Stimulated activated CD8-positive, alpha-beta memory T cell treated with anti-CD3 and anti-CD28 coated beads, Interleukin-2, amount 100 ng/mL, for 1 hour (primary cell): Measurements from ENCODE around the gene ZDHHC20.
"Not testable (repeated sequence)": the region's sequence is repeated elsewhere in the genome, so short reads cannot be mapped to it uniquely, and the experiment has no call there.

Source experiments
- DNase-seq, 2 donors: peaks; one replicate each; pipeline ENCODE4 v3.0.0-alpha.2; 2020; ENCODE audit warnings: low read depth in 2 of 2

ZDHHC20 gene

DNA sequence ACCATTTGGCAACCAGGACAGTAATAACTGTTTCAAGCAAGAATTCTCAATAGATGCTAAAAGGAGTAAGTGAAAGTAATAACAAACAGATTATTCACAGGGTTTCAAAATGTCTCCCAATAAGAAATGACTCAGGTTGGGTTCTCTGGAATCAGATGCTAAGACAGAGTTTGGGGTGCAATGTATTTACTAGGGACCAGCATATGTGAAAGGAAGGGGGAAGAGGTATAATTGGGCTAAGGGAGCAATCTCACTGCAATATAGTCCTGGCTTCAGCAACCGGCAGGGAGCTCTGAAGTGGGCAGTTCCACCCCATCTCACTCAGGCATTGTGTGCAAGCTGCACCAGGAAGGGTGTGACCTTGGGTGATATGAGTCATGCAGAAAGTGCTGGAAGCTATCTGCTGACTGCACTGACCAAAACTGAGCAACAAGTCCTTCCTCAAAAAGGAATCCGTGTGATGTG, 23.4 kb downstream of the ZDHHC20 start:
- DNase-seq: peak; percentile 27 to 34

DNA sequence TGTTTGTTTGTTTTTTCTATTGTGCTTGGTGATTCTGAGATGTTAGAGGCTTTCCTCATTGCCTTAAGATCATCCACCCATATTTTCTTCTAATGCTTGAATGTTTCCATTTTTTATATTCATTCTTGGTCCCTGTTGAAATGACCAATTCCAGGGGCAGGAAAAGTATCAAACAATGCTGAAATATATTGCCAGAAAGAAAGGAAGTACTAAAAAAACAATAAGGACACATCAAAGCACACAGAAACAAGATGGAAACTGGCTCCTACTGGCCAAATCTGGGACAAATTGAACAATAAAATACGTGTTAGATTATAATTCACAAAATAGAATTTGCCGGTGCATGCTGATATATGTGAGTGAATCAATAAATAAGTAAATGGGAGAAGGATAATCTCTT, 23.9 kb downstream of the ZDHHC20 start:
- no peak for DNase-seq

DNA sequence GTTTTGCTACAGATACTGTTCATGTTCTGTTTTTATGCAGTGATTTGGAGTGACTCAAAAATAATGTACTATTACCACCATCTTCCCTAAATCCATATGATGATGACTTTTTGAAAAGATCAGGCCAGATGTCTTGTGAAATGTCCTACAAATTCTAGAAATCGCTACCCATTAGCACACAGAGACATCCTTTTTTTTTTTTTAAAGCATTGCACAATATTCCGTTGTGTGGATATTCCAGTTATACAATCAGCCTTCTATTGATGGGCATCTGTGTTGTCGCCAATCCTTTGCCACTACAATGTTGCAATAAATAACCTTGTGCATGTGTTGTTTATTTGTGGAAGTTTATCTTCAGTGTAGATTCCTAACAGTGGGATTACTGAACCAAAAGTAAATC, 24.5 kb downstream of the ZDHHC20 start:
- no peak for DNase-seq

DNA sequence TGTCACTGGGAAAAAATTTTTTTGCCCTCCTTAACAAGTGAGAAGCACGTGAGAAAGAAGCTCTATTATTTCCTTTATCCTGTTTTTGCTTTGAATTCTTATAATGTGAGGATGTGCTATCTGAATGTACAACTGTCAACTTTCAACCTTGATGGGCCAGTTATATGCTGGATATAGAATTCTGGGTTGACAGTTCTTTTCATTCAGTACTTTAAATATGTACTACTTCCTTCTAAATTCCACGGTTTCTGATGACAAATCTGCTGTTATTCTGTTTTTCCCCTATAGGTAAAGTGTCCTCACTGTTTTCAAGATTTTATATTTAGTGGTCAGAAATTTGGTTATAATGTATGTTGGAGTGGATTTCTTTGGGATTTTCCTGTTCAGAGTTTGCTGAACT, 29.9 kb downstream of the ZDHHC20 start:
- no peak for DNase-seq

DNA sequence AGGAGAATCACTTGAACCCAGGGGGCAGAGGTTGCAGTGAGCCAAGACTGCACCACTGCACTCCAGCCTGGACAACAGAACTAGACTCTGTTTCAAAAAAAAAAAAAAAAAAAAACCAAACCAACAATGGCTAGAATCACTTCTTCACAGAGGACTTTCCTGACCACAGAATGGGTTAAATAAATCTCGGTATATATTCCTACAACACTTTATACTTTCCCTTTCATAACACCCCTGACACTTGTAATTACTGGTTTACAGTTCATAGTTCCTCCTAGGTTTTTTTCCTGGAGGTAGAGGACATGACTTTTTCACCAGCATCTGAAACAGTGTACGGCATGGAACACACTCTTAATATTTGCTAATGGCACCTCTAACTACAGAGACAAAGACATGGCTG, 31.4 kb downstream of the ZDHHC20 start:
- DNase-seq: no peak

DNA sequence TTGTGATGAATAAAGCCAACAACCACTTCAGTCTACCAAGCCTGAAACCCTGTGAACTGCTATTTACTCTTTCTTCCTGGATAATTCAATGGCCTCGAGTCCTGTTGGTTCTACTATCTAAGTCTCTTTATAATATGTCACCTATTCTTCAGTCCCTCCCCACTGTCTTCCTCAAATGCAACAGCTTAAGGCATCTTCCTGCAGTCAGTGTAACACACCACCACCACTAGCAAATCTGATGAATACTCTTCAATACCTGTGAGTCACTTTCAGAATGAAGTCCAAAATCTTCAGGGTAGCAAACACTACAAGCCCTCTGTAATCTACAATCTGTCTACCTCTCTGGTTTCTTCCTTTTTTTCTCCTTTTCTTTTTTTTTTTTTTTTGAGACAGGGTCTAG, 32.9 kb downstream of the ZDHHC20 start:
- no peak for DNase-seq

DNA sequence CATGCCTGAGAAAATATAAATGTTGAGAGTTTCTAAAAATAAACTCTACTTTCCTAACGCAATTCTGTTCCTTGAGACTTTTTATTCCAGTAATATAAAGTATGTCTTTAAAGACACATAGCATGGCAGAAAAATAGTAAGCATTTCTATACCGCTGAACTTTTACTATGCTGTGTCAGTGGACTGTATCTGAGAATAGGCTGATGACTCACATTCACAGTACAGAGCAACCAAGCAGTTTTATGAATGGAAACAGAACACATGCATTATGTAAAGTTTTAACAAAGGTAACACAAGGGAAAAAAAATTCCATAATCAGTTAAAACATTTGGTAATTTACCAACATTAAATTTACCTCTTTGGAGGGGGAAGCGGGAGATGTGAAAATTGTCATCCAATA, 38.4 kb downstream of the ZDHHC20 start:
- DNase-seq: no peak

DNA sequence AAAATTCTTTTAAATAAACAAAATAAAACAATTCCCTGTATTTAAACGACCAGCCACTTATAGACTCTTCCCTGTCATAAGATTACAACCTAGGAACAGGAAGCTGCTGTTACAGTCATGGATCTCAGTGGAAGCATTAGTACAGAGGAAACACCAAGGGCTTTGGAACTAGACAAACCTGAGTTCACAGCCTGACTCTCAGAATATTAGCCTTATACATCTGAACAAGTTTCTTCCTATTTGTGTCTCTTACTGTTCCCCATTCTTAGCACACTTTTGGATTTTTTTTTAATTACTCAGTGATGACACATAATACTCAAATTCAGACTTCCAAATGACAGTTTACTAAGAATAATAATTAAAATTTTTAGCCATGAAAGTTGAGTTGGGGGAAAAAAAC, 46.1 kb downstream of the ZDHHC20 start:
- no peak for DNase-seq

DNA sequence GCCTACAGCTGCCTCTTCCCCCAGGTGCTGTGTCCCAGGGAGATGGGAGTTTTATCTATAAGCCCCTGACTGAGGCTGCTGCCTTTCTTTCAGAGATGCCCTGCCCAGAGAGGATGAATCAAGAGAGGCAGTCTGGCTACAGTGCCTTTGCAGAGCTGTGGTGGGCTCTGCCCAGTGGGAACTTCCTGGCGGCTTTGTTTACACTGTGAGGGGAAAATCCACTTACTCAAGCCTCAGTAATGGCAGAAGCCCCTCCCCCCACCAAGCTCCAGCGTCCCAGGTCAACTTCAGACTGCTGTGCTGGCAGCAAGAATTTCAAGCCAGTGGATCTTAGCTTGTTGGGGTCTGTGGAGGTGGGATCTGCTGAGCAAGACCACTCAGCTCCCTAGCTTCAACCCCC, 48.6 kb downstream of the ZDHHC20 start:
- not testable (repeated sequence) for DNase-seq

DNA sequence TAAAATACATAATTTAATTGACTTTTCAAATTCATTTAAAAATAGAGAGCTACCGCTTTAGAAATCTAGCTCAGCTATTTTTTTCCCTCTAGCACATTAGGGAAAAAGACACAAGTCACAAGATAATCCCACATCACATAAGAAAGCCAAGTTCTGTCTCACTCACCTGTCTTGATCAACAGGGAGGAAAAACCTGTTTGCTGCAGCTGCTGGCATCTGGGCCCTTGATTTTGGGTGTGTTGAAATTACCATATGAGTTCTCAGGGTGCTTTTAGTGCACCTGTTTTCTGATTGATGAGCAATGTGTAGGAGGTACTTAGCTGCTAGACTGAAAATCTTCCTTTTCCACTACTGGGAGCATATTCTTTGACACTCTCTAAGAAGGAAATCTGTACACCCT, 53.8 kb downstream of the ZDHHC20 start:
- DNase-seq: no peak

DNA sequence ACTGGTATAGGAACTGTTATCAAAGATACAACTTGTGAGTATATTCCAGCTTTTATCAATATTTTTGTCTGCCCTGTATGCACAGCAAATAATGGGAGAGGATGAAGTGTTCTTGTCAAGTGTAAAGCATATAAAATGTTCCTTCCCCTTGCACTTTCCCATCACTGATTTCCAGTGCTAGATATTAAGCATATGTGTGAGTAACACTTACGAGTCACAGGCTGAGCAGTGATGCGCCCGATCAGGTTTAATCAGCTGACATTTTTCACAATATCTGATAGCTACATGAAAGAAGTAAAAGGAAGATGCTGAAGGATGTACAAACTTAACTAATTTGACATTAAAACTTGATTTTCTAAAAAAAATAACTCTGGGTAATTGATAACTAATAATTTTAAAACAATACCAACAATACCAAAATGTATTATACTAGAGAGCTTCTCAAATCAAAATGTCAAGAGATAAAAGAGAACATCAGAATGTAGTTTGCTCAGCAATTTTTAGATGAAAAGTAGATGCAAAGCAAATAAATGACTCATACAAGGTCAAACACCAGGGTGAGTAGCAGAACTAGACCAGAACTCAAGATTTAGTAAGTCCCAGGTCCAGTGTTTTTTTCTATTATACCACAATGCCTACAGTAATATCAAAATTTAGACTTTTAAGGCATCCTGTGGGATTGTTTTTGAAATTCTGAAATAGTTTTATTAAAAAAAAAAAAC, 56.4 kb downstream of the ZDHHC20 start:
- no peak for DNase-seq

DNA sequence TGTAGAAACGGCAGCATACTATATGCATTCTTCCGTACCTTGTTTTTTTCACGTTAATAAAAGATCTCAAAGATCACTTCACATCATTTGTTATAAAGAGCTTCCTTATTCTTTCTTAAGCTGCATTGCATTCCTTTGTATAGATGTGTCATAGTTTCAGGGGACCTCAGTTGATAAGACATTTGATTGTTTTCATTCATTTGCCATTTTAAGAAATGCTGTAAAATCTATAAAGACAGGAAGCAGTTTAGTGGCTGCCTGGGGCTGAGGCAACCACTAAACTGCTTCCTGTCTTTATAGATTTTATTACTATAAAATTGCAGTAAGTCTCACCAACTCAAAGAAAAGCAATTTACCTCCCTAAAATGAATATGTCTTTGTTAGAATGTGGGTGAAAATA, 59.4 kb downstream of the ZDHHC20 start:
- DNase-seq: no peak

DNA sequence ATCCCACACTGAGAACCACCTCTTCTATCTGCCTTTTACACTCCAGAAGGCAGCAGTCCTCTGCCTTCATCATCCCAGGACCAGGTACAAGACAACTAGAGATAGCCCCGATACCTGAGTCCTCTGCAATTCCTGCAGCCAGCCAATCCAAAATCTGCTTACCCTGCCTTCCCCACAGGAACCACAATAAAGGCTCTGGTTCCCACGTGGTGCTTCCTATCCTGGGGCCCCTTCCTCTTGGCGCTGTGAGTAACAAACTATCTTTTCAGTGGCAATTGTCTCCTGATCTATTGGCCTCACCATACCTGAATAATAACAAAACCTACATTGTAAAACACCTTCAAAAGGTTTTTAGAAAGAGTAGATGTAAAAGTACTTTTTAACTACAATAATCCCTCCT, 63.1 kb downstream of the ZDHHC20 start:
- DNase-seq: no peak

DNA sequence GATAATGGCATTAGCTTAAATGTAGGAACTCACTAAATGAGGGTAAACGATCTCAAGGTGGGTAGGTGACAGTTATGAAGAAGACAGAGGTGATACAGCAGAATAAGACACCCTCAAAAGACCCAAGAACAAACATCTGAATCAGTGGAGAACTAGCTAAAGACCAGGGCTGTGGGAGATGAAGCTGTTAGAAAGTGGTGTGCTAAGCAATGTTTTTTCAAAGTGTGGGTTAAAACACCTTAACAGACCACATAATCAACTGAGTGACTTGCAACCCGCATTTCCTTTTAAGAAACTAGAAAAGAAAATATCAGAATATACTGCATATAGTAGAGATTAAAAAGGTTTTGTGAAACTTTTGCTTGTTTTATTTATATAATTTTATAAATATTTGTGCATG, 70.0 kb downstream of the ZDHHC20 start:
- no peak for DNase-seq

DNA sequence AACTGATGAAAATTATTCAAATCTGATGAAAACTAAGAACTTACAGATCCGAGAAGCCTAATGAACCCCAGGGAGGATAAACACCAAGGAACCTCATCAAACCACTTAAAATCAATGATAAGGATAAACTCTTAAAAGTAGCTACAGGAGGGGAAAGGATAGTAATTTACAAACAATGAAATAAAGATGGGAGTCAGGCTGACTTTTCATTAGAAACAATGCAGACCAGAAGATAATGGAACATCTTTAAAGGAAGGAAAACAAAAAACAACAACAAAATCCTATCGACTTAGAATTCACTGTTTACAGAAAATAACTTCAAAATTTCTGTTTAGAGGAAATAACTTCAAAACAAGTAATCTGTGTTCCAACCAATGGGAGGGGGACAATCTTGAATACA, 73.4 kb downstream of the ZDHHC20 start:
- DNase-seq: no peak

DNA sequence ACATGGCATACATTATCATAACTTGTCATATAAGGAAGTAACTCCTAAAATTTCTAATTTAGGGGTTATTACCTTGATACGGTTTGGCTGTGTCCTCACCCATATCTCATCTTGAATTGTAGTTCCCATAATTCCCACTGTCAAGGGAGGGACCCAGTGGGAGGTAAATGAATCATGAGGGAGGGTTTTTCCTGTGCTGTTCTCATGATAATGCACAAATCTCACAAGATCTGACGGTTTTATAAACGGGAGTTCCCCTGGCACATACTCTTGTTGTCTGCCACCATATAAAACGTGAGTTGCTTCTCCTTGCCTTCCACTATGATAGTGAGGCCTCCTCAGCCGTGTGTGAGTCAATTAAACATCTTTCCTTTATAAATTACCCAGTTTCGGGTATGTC, 76.0 kb downstream of the ZDHHC20 start:
- DNase-seq: no peak

DNA sequence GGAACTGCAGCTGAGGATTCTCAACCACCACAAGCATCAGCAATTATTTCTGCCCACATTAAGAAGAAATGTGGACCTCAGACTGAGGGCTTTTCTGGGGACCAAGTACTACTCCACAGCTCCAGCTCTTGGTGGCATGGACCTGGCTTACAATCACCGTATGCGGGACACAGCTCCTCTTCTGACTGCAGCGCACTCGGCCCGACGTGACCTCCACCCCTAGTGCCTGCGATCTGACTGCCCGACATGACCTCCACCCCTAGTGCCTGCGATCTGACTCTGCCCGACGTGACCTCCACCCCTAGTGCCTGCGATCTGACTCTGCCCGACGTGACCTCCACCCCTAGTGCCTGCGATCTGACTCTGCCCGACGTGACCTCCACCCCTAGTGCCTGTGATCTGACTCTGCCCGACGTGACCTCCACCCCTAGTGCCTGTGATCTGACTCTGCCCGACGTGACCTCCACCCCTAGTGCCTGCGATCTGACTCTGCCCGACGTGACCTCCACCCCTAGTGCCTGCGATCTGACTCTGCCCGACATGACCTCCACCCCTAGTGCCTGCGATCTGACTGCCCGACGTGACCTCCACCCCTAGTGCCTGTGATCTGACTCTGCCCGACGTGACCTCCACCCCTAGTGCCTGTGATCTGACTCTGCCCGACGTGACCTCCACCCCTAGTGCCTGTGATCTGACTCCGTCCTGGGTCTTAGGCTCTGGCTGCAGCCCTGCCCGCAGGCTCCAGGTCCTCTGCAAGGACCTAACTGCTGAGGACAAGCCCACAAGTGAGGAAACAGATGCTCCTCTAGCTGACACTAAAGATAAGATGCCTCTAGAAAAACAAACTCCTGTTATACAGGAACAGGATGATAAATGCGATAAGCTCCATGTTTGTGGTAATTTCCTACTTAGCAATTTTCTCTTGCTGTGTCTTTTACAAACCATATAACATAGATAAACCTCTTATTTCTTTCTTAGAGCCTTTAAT, 81.8 kb downstream of the ZDHHC20 start:
- not testable (repeated sequence) for DNase-seq

DNA sequence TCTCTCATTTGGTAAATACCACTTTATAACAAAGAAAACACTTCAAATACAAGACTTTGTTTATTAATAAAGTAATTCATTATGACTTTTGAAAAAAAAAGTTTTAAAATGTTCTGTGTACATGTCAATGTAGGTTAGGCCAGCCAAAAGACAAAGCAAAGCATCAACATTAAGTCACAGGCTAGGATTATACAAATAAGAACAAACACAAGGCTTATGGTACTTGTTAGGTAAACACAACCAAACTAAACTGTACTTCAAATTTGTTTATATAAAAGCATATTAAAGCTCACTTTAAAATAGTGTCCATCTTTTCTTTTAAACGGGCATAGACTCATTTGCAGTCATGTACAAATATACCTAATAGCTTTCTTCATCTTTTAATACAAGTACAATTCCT, 86.6 kb downstream of the ZDHHC20 start:
- DNase-seq: no peak

DNA sequence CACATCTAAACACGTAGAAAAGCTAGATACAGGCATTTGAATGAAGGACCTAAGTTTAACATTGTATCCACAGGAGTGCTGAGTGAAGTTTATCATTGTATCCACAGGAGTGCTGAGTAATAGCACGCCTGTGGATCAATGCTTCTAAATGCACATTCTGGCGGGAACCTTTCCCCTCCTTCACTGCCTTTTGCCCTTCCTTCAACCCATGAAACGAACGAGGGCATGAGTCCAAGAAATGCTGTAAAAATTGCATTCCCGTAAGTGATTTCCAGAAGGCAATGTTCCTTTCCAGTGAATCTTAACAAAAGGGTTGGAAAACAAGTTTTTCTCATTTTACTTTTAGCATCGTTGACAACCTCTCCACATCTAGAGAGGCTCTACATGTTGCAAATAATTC, 88.1 kb downstream of the ZDHHC20 start:
- no peak for DNase-seq

DNA sequence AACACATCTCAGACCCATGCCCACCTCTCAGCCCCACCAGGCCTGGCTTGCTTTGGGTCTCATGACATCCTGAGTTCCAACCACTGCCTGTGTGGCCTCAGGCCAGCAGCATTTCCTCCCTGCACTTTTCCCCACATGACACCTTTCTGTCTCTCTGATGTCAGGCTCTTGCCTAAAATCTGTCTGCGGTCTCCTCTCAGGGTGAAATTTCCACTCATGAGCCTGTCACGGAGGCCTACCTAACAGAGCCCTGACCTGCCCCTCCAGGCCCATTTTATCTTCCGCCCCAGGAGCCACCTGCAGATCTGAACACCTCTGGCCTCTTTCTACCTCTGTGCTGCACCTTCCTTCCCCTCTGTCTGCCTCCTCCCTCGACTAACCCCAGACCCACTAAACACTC, 93.5 kb downstream of the ZDHHC20 start:
- peak in 1 of 2 donors; percentile 4 for DNase-seq

DNA sequence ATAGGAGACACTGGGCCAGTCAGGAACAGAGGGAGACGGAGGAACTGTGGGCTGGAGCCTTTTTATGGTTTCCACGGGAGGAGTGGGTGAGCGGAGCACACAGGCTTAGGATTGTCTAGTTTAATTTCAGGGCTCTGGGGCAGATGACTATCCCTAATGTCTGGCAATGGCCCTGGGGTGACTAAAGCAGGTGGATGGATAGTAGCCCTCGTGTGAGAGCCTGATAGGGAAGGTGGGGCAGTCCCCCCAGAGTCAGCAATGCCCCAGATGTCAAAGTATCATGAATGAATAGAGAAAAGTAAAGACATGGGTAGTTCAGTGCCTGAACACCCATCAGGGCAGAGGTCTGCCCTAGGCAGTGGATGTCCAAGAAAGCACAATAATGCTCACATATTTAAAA, 94.2 kb downstream of the ZDHHC20 start:
- DNase-seq: no peak

DNA sequence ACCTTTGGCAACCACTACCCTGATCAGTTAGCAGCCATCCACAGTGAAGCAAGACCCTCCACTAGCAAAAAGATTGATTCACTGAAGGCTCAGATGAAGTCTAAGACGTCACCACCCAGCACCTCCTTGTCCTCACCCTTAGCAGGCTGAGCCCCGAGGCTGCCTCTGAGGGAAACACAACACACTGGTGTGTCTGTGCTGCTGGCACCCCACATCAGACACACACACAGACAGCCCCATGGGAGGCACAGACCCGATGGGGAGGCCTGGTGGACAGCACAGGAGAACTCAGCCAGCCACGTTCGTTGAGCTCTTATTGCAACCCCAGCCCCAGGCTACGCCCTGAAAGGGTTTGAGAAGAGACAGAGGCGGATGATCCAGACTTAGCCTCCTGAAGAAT, 94.7 kb downstream of the ZDHHC20 start:
- DNase-seq: no peak

DNA sequence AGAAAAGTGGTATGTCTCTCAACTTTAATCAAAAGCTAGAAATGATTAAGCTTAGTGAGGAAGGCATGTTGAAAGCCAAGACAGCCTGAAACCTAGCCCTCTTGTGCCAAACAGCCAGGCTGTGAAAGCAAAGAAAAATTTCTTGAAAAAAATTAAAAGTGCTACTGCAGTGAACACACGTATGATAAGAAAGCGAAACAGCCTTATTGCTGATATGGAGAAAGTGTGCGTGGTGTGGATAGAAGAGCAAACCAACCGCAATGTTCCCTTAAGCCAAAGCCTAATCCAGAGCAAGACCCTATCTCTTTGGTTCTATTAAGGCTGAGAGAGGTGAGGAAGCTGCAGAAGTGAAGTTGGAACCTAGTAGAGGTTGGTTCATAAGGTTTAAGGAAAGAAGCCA, 96.4 kb downstream of the ZDHHC20 start:
- DNase-seq: no peak
